Measurements from ENCODE around the gene VMAC.

The VMAC gene

GRCh38 chr19:5907241-5907640 is 2.6 kb downstream of the VMAC start:
- DNase-seq: no peak

- no peak for DNase-seq
Measured at GRCh38 chr19:5908773-5909442, 4.2 kb downstream of the VMAC start.

GRCh38 chr19:5910638-5910907 is 5.9 kb downstream of the VMAC start:
- DNase-seq: no peak

- DNase-seq: no peak
Measured at GRCh38 chr19:5911366-5911765, 6.7 kb downstream of the VMAC start.

- DNase-seq: no peak
Measured at GRCh38 chr19:5913739-5914357, 9.2 kb downstream of the VMAC start, which contains the start of gene CAPS. CAPS (plus strand) TSS chr19:5914254; CDS start chr19:5914407, 153 bp downstream.

- DNase-seq: no peak
Measured at GRCh38 chr19:5914358-5914774, 9.7 kb downstream of the VMAC start.

GRCh38 chr19:5914946-5915781 is 10.5 kb downstream of the VMAC start:
- DNase-seq: no peak

- no peak for DNase-seq
Measured at GRCh38 chr19:5915782-5916165, 11.1 kb downstream of the VMAC start.

- DNase-seq: no peak
Measured at GRCh38 chr19:5916181-5916708, 11.6 kb downstream of the VMAC start.

GRCh38 chr19:5917431-5918107 is 12.9 kb downstream of the VMAC start:
- no peak for DNase-seq

- no peak for DNase-seq
Measured at GRCh38 chr19:5918463-5919079, 13.9 kb downstream of the VMAC start.

- no peak for DNase-seq
Measured at GRCh38 chr19:5921516-5922160, 17.0 kb downstream of the VMAC start.

- no peak for DNase-seq
Measured at GRCh38 chr19:5922161-5922545, 17.5 kb downstream of the VMAC start.

- no peak for DNase-seq
Measured at GRCh38 chr19:5923356-5923755, 18.7 kb downstream of the VMAC start.

- DNase-seq: no peak
Measured at GRCh38 chr19:5925830-5926427, 21.3 kb downstream of the VMAC start.

GRCh38 chr19:5926641-5927440 is 22.2 kb downstream of the VMAC start:
- no peak for DNase-seq

GRCh38 chr19:5927441-5927821 is 22.8 kb downstream of the VMAC start:
- DNase-seq: no peak

GRCh38 chr19:5929179-5929578 is 24.5 kb downstream of the VMAC start:
- DNase-seq: no peak

GRCh38 chr19:5929625-5930024 is 25.0 kb downstream of the VMAC start:
- DNase-seq: no peak

- no peak for DNase-seq
Measured at GRCh38 chr19:5931251-5931650, 26.6 kb downstream of the VMAC start.

GRCh38 chr19:5932146-5932545 is 27.5 kb downstream of the VMAC start:
- no peak for DNase-seq

Measured in cerebellar nuclear complex (tissue), 1 donor.